ENCODE results near the gene SLC25A3. TPM values are rescaled to one million over a fixed set of nuclear protein-coding genes. Genes with fewer than 3 reads are reported as not detected.

SLC25A3 gene
- total and polyA plus RNA-seq, 9 of the 15 experiments (the other 6 are each of a cell fraction or from before 2014, with no cell fraction given): 264 to 766 (median 495) TPM

GRCh38 chr12:98644712-98645571 is 51.5 kb downstream of the SLC25A3 start, which contains the start of the genes APAF1 and IKBIP (continued):
- TF ChIP-seq, protein P1, sequence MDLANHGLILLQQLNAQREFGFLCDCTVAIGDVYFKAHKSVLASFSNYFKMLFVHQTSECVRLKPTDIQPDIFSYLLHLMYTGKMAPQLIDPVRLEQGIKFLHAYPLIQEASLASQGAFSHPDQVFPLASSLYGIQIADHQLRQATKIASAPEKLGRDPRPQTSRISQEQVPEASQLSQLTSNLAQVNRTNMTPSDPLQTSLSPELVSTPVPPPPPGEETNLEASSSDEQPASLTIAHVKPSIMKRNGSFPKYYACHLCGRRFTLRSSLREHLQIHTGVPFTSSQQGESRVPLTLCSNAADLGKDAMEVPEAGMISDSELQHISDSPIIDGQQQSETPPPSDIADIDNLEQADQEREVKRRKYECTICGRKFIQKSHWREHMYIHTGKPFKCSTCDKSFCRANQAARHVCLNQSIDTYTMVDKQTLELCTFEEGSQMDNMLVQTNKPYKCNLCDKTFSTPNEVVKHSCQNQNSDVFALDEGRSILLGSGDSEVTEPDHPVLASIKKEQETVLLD (IDR thresholded peaks at IDR 0.05): no peak
- TF ChIP-seq RBM25 (IDR thresholded peaks at IDR 0.05; ENCODE audit: low read depth, low read length, severe bottlenecking) (peak; percentile 39), CTBP1 (IDR thresholded peaks at IDR 0.05; ENCODE audit: borderline replicate concordance) (peak; percentile 88)
- TF ChIP-seq, protein P2, sequence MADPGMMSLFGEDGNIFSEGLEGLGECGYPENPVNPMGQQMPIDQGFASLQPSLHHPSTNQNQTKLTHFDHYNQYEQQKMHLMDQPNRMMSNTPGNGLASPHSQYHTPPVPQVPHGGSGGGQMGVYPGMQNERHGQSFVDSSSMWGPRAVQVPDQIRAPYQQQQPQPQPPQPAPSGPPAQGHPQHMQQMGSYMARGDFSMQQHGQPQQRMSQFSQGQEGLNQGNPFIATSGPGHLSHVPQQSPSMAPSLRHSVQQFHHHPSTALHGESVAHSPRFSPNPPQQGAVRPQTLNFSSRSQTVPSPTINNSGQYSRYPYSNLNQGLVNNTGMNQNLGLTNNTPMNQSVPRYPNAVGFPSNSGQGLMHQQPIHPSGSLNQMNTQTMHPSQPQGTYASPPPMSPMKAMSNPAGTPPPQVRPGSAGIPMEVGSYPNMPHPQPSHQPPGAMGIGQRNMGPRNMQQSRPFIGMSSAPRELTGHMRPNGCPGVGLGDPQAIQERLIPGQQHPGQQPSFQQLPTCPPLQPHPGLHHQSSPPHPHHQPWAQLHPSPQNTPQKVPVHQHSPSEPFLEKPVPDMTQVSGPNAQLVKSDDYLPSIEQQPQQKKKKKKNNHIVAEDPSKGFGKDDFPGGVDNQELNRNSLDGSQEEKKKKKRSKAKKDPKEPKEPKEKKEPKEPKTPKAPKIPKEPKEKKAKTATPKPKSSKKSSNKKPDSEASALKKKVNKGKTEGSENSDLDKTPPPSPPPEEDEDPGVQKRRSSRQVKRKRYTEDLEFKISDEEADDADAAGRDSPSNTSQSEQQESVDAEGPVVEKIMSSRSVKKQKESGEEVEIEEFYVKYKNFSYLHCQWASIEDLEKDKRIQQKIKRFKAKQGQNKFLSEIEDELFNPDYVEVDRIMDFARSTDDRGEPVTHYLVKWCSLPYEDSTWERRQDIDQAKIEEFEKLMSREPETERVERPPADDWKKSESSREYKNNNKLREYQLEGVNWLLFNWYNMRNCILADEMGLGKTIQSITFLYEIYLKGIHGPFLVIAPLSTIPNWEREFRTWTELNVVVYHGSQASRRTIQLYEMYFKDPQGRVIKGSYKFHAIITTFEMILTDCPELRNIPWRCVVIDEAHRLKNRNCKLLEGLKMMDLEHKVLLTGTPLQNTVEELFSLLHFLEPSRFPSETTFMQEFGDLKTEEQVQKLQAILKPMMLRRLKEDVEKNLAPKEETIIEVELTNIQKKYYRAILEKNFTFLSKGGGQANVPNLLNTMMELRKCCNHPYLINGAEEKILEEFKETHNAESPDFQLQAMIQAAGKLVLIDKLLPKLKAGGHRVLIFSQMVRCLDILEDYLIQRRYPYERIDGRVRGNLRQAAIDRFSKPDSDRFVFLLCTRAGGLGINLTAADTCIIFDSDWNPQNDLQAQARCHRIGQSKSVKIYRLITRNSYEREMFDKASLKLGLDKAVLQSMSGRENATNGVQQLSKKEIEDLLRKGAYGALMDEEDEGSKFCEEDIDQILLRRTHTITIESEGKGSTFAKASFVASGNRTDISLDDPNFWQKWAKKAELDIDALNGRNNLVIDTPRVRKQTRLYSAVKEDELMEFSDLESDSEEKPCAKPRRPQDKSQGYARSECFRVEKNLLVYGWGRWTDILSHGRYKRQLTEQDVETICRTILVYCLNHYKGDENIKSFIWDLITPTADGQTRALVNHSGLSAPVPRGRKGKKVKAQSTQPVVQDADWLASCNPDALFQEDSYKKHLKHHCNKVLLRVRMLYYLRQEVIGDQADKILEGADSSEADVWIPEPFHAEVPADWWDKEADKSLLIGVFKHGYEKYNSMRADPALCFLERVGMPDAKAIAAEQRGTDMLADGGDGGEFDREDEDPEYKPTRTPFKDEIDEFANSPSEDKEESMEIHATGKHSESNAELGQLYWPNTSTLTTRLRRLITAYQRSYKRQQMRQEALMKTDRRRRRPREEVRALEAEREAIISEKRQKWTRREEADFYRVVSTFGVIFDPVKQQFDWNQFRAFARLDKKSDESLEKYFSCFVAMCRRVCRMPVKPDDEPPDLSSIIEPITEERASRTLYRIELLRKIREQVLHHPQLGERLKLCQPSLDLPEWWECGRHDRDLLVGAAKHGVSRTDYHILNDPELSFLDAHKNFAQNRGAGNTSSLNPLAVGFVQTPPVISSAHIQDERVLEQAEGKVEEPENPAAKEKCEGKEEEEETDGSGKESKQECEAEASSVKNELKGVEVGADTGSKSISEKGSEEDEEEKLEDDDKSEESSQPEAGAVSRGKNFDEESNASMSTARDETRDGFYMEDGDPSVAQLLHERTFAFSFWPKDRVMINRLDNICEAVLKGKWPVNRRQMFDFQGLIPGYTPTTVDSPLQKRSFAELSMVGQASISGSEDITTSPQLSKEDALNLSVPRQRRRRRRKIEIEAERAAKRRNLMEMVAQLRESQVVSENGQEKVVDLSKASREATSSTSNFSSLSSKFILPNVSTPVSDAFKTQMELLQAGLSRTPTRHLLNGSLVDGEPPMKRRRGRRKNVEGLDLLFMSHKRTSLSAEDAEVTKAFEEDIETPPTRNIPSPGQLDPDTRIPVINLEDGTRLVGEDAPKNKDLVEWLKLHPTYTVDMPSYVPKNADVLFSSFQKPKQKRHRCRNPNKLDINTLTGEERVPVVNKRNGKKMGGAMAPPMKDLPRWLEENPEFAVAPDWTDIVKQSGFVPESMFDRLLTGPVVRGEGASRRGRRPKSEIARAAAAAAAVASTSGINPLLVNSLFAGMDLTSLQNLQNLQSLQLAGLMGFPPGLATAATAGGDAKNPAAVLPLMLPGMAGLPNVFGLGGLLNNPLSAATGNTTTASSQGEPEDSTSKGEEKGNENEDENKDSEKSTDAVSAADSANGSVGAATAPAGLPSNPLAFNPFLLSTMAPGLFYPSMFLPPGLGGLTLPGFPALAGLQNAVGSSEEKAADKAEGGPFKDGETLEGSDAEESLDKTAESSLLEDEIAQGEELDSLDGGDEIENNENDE (IDR thresholded peaks at IDR 0.05; ENCODE audit: low read depth, low read length): no peak

Data from K562 (cell line).